ENCODE results near the gene MYO9B.

The MYO9B gene

GRCh38 chr19:17153996-17154395 lies 78.4 kb downstream of the MYO9B start:
- TF ChIP-seq, protein P1, sequence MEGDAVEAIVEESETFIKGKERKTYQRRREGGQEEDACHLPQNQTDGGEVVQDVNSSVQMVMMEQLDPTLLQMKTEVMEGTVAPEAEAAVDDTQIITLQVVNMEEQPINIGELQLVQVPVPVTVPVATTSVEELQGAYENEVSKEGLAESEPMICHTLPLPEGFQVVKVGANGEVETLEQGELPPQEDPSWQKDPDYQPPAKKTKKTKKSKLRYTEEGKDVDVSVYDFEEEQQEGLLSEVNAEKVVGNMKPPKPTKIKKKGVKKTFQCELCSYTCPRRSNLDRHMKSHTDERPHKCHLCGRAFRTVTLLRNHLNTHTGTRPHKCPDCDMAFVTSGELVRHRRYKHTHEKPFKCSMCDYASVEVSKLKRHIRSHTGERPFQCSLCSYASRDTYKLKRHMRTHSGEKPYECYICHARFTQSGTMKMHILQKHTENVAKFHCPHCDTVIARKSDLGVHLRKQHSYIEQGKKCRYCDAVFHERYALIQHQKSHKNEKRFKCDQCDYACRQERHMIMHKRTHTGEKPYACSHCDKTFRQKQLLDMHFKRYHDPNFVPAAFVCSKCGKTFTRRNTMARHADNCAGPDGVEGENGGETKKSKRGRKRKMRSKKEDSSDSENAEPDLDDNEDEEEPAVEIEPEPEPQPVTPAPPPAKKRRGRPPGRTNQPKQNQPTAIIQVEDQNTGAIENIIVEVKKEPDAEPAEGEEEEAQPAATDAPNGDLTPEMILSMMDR (IDR thresholded peaks at IDR 0.05; ENCODE audit: unreplicated experiment in 3 of 3), result no peak
- Mint-ChIP-seq H3K9me3 (no peaks in the 10 kb centered on the region), H3K4me3 (no peak overlapping the region), H3K27ac (no peak overlapping the region), H3K36me3 (ENCODE audit: low read depth) (peaks cover 41% of the 10 kb centered on the region), H3K4me1 (no peaks in the 10 kb centered on the region), H3K27me3 (ENCODE audit: low read depth) (no peaks in the 10 kb centered on the region)

DNA sequence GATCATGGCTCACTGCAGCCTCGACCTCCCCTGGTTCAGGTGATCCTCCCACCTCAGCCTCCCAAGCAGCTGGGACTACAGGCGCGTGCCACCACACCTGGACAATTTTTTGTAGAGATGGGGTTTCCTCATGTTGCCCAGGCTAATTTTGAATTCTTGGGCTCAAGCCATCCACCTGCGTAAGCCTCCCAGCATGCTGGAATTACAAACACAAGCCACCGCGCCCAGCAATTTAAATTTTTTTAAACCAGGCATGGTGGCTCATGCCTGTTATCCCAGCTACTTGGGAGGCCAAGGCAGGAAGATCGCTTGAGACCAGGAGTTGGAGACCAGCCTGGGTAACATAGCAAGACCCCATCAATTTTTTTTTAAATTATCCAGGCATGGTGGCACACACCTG lies 79.7 kb downstream of the MYO9B start:
- Mint-ChIP-seq H3K27me3 (ENCODE audit: low read depth) (no peaks in the 10 kb centered on the region), H3K27ac (no peak overlapping the region), H3K4me3 (no peak overlapping the region), H3K9me3 (no peaks in the 10 kb centered on the region), H3K4me1 (peaks cover 4% of the 10 kb centered on the region), H3K36me3 (ENCODE audit: low read depth) (peaks cover 52% of the 10 kb centered on the region)
- TF ChIP-seq, protein P1 (IDR thresholded peaks at IDR 0.05; ENCODE audit: unreplicated experiment in 3 of 3), result no peak

GRCh38 chr19:17156296-17156946 lies 80.8 kb downstream of the MYO9B start:
- TF ChIP-seq, protein P1 (IDR thresholded peaks at IDR 0.05; ENCODE audit: unreplicated experiment in 3 of 3), result no peak
- H3K4me3 Mint-ChIP-seq, result no peak overlapping the region
- H3K4me1 Mint-ChIP-seq, result peaks cover 4% of the 10 kb centered on the region
- H3K36me3 Mint-ChIP-seq (ENCODE audit: low read depth), result peaks cover 53% of the 10 kb centered on the region
- no peaks in the 10 kb centered on the region for H3K27me3 Mint-ChIP-seq (ENCODE audit: low read depth)
- H3K27ac Mint-ChIP-seq, result no peak overlapping the region
- H3K9me3 Mint-ChIP-seq, result no peaks in the 10 kb centered on the region

DNA sequence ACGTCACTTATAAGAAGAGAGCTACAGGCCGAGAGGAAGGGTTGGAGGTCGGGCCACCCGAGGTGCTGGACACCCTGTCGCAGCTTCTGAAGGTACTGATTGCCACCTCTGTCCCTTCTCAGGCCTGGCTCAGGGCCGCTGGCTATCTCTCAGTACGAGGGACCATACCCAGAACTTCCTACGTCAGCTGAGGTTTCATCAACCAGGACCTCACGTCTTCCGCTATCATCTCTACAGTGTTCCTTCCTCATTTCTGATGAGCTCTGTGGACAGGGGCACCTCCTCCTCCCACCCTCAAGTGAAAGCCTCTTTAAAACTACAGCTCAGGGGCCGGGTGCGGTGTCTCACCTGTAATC lies 81.3 kb downstream of the MYO9B start:
- Mint-ChIP-seq H3K4me3 (no peak overlapping the region), H3K4me1 (peaks cover 4% of the 10 kb centered on the region), H3K36me3 (ENCODE audit: low read depth) (peaks cover 50% of the 10 kb centered on the region), H3K27me3 (ENCODE audit: low read depth) (no peaks in the 10 kb centered on the region), H3K27ac (no peak overlapping the region), H3K9me3 (no peaks in the 10 kb centered on the region)
- TF ChIP-seq, protein P1 (IDR thresholded peaks at IDR 0.05; ENCODE audit: unreplicated experiment in 3 of 3), result no peak

DNA sequence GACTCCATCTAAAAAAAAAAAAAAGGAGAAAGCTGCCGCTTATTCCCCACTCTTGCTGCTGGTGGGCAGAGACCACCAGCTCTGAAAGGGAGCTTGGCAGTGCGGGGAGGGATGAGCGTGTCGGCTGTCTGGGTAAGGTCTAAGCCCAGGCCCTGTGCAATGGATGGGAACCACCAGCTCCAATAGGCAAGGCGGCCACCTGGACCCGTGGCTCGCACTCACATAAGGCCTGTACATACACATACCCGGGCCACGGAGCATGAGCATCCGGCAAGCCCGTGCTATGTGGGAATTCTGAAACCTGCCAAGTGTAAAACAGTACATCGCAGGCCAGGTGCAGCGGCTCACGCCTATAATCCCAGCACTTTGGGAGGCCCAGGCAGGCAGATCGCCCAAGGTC lies 83.0 kb downstream of the MYO9B start:
- no peaks in the 10 kb centered on the region for H3K27me3 Mint-ChIP-seq (ENCODE audit: low read depth)
- no peaks in the 10 kb centered on the region for H3K9me3 Mint-ChIP-seq
- peaks cover 4% of the 10 kb centered on the region for H3K4me1 Mint-ChIP-seq
- H3K36me3 Mint-ChIP-seq (ENCODE audit: low read depth), result peaks cover 55% of the 10 kb centered on the region
- no peak overlapping the region for H3K4me3 Mint-ChIP-seq
- H3K27ac Mint-ChIP-seq, result no peak overlapping the region
- TF ChIP-seq, protein P1 (IDR thresholded peaks at IDR 0.05; ENCODE audit: unreplicated experiment in 3 of 3), result no peak

All from nephron (organoid).